ENCODE data around the gene NHLRC1. TPM values are rescaled to one million over a fixed set of nuclear protein-coding genes. Genes with fewer than 3 reads are reported as not detected.
"Not testable (repeated sequence)": the region's sequence is repeated elsewhere in the genome, so short reads cannot be mapped to it uniquely, and the experiment has no call there.

The NHLRC1 gene
- total RNA-seq, 1 donor = 2.9 TPM

DNA sequence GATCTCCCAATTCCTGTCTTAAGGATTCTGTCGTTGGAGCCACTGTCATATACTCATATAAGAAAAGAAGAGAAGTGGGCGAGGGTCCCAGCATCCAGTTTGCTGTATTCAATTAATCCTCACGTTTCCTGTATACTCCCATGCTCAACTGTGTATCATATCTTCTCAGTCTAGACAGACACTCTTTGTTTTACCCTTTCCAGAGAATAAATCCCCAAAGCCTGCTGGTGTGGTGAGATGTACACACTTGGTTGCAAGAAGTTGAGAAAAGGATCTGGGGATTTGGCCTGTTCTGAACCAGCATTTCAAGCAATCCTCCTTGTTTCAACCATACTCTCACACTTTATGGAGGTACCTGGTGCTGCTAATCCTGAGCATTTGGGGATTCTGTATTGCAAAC is 29.3 kb upstream of the NHLRC1 start:
- Histone ChIP-seq H3K27ac (ENCODE audit: low read depth, low read length) (no peak overlapping the region), H3K79me2 (ENCODE audit: insufficient read depth, low read length) (peaks cover 29% of the 10 kb centered on the region), H3K9me3 (ENCODE audit: low read depth, low read length) (no peaks in the 10 kb centered on the region), H3K4me2 (ENCODE audit: insufficient read depth, low read length) (no peak overlapping the region), H2AFZ (ENCODE audit: low read length) (no peak overlapping the region), H3K36me3 (ENCODE audit: insufficient read depth, low read length) (no peaks in the 10 kb centered on the region), H3K4me3 (ENCODE audit: insufficient read depth, low read length) (no peak overlapping the region), H4K20me1 (ENCODE audit: insufficient read depth, low read length) (no peaks in the 10 kb centered on the region), H3K27me3 (ENCODE audit: insufficient read depth, low read length) (no peaks in the 10 kb centered on the region), H3K4me1 (ENCODE audit: insufficient read depth, low read length) (peaks cover 44% of the 10 kb centered on the region)
- TF ChIP-seq, protein P1, sequence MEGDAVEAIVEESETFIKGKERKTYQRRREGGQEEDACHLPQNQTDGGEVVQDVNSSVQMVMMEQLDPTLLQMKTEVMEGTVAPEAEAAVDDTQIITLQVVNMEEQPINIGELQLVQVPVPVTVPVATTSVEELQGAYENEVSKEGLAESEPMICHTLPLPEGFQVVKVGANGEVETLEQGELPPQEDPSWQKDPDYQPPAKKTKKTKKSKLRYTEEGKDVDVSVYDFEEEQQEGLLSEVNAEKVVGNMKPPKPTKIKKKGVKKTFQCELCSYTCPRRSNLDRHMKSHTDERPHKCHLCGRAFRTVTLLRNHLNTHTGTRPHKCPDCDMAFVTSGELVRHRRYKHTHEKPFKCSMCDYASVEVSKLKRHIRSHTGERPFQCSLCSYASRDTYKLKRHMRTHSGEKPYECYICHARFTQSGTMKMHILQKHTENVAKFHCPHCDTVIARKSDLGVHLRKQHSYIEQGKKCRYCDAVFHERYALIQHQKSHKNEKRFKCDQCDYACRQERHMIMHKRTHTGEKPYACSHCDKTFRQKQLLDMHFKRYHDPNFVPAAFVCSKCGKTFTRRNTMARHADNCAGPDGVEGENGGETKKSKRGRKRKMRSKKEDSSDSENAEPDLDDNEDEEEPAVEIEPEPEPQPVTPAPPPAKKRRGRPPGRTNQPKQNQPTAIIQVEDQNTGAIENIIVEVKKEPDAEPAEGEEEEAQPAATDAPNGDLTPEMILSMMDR (IDR thresholded peaks at IDR 0.05; ENCODE audit: extremely low read depth, low read depth, low read length) = no peak
- DNase-seq (ENCODE audit: insufficient read length, low spot score, missing footprints) = no peak

DNA sequence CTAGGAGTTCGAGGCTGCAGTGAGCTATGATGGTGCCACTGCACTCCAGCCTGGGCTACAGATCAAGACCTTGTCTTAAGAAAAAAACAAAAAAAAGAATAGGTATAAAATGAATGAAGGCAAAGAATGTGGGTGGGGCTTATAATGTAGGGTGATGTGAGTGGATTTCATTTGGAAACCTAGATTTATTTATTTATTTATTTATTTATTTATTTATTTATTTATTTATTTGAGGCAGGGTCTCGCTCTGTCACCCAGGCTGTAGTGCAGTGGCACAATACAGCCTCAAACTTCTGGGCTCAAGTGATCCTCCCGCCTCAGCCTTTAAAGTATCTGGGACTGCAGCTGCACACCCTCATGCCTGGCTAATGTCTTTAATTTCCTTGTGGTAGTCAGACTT is 28.9 kb upstream of the NHLRC1 start:
- not testable (repeated sequence) for H3K36me3 ChIP-seq (ENCODE audit: insufficient read depth, low read length); H3K4me3 ChIP-seq (ENCODE audit: insufficient read depth, low read length); H4K20me1 ChIP-seq (ENCODE audit: insufficient read depth, low read length); H3K27ac ChIP-seq (ENCODE audit: low read depth, low read length); DNase-seq (ENCODE audit: insufficient read length, low spot score, missing footprints); H3K9me3 ChIP-seq (ENCODE audit: low read depth, low read length); H3K27me3 ChIP-seq (ENCODE audit: insufficient read depth, low read length); H3K4me2 ChIP-seq (ENCODE audit: insufficient read depth, low read length); H2AFZ ChIP-seq (ENCODE audit: low read length)
- Histone ChIP-seq H3K4me1 (ENCODE audit: insufficient read depth, low read length) (peaks cover 45% of the 10 kb centered on the region), H3K79me2 (ENCODE audit: insufficient read depth, low read length) (peaks cover 29% of the 10 kb centered on the region)

DNA sequence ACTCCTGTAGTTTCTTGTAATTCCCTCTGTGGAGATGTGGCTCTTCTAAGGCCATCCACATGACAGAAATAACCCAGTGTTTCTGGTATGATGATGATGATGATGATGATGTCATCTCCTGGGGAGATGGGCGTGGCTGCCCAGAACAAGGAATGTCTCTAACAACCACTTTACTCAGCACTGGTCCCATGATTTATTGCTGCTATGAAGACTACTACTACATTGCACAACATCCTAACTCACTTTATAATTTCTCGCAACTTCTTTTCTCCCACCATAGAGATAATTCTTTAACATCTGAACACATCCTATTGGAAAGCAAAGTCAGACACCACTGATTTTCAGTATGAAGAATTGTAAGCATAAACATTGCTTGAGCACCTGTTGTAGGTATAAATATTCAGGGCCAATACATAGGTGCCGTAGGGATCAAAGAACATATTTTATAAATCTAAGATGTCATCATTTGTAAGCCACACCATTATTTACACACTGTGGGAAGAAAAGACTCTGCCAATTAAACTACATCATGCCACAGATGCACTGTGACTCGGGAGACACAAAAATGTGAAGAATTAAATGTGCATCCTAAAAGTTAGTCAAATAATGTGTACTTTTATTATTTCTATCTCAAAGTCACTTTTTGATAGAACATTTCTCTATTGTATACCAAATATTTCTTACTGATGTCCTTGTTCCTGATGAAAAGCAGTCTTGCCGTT is 26.0 kb upstream of the NHLRC1 start:
- peaks cover 13% of the 10 kb centered on the region for H3K79me2 ChIP-seq (ENCODE audit: insufficient read depth, low read length)
- peak overlapping the region; percentile 83 for H3K27ac ChIP-seq (ENCODE audit: low read depth, low read length)
- no peak overlapping the region for H2AFZ ChIP-seq (ENCODE audit: low read length)
- no peaks in the 10 kb centered on the region for H3K9me3 ChIP-seq (ENCODE audit: low read depth, low read length)
- no peak overlapping the region for H3K4me3 ChIP-seq (ENCODE audit: insufficient read depth, low read length)
- H3K36me3 ChIP-seq (ENCODE audit: insufficient read depth, low read length) = peaks cover under 1% of the 10 kb centered on the region
- no peaks in the 10 kb centered on the region for H3K27me3 ChIP-seq (ENCODE audit: insufficient read depth, low read length)
- peak overlapping the region; percentile 14 for H3K4me2 ChIP-seq (ENCODE audit: insufficient read depth, low read length)
- peaks cover 33% of the 10 kb centered on the region for H3K4me1 ChIP-seq (ENCODE audit: insufficient read depth, low read length)
- TF ChIP-seq, protein P1 (IDR thresholded peaks at IDR 0.05; ENCODE audit: extremely low read depth, low read depth, low read length) = no peak
- H4K20me1 ChIP-seq (ENCODE audit: insufficient read depth, low read length) = no peaks in the 10 kb centered on the region
- peak; percentile 49 for DNase-seq (ENCODE audit: insufficient read length, low spot score, missing footprints)

DNA sequence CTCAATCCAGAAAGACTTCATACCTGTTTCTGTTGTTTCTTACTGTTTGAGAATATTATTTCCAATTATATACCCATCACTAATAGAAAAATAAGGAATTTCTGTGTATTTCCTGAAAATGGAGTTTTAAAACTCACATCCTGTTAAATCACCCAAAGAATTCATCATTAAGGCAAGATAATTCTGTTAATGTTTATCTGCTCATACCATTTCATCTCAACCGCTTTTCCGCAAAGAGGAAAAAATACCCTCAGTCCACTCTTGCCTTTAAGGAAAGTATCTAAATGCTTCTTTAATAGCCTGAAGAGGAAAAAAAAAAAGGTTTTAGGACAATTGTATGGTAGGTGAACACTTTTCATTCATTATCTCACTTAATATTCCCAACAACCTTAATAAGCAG is 25.1 kb upstream of the NHLRC1 start:
- Histone ChIP-seq H3K27me3 (ENCODE audit: insufficient read depth, low read length) (no peaks in the 10 kb centered on the region), H3K79me2 (ENCODE audit: insufficient read depth, low read length) (peaks cover 11% of the 10 kb centered on the region), H3K36me3 (ENCODE audit: insufficient read depth, low read length) (peaks cover 9% of the 10 kb centered on the region), H3K4me3 (ENCODE audit: insufficient read depth, low read length) (no peak overlapping the region), H3K9me3 (ENCODE audit: low read depth, low read length) (no peaks in the 10 kb centered on the region), H2AFZ (ENCODE audit: low read length) (no peak overlapping the region), H3K27ac (ENCODE audit: low read depth, low read length) (peak overlapping the region; percentile 83), H3K4me1 (ENCODE audit: insufficient read depth, low read length) (peaks cover 24% of the 10 kb centered on the region), H4K20me1 (ENCODE audit: insufficient read depth, low read length) (no peaks in the 10 kb centered on the region), H3K4me2 (ENCODE audit: insufficient read depth, low read length) (peak overlapping the region; percentile 39)
- DNase-seq (ENCODE audit: insufficient read length, low spot score, missing footprints) = no peak
- TF ChIP-seq, protein P1 (IDR thresholded peaks at IDR 0.05; ENCODE audit: extremely low read depth, low read depth, low read length) = no peak

Data from osteoblast (primary cell).